ENCODE measurements around the gene MYO1F.

DNA sequence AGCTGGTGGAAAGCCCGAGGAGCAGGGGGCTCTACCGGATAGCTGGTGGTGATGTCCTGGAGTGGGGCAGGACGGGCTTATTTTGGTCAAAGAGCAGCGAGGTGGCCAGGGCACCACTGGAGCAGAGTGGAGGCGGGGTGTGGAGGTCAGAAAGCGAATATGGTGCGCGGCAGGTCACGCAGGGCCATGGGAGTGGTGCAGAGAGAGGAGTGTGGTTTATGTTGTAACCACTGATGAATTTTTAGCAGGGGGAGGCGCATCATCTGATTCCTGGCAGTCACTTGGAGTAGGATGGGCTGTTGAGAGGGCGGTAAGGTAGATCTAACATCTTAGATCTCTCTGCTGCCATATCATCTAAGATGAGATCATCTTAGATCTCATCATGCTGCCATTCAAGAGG is 61.9 kb downstream of the MYO1F start:
- TF ChIP-seq, protein P1, sequence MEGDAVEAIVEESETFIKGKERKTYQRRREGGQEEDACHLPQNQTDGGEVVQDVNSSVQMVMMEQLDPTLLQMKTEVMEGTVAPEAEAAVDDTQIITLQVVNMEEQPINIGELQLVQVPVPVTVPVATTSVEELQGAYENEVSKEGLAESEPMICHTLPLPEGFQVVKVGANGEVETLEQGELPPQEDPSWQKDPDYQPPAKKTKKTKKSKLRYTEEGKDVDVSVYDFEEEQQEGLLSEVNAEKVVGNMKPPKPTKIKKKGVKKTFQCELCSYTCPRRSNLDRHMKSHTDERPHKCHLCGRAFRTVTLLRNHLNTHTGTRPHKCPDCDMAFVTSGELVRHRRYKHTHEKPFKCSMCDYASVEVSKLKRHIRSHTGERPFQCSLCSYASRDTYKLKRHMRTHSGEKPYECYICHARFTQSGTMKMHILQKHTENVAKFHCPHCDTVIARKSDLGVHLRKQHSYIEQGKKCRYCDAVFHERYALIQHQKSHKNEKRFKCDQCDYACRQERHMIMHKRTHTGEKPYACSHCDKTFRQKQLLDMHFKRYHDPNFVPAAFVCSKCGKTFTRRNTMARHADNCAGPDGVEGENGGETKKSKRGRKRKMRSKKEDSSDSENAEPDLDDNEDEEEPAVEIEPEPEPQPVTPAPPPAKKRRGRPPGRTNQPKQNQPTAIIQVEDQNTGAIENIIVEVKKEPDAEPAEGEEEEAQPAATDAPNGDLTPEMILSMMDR (IDR thresholded peaks at IDR 0.05): no peak
- no peak for TF ChIP-seq POLR2A (IDR thresholded peaks at IDR 0.05)
